ENCODE data around the gene NSD2. TPM values are rescaled to one million over a fixed set of nuclear protein-coding genes. Genes with fewer than 3 reads are reported as not detected.

NSD2 gene
- total RNA-seq, 6 experiments from 2014 or later: 65.2 to 121 (median 109) TPM

DNA sequence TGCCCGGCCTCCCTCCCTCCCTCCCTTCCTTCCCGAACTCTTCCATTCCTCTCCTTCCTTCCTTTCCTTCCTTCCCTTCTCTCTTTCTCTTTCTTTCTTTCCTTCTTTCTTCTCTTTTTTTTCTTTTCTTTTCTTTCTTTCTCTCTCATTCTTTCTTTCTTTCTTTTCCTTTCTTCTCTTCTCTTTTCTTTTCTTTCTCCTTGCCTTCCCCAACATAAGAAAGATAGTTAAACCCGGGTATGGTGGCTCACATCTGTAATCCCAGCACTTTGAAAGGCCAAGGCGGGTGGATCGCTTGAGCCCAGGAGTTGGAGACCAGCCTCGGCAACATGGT is 25.4 kb downstream of the NSD2 start:
- H3K36me3 Mint-ChIP-seq (ENCODE audit: low read depth): peaks cover 15% of the 10 kb centered on the region
- H3K27ac Mint-ChIP-seq: peak overlapping the region; percentile 58
- no peaks in the 10 kb centered on the region for H3K9me3 Mint-ChIP-seq
- H3K4me3 Mint-ChIP-seq: no peak overlapping the region
- TF ChIP-seq, protein P1, sequence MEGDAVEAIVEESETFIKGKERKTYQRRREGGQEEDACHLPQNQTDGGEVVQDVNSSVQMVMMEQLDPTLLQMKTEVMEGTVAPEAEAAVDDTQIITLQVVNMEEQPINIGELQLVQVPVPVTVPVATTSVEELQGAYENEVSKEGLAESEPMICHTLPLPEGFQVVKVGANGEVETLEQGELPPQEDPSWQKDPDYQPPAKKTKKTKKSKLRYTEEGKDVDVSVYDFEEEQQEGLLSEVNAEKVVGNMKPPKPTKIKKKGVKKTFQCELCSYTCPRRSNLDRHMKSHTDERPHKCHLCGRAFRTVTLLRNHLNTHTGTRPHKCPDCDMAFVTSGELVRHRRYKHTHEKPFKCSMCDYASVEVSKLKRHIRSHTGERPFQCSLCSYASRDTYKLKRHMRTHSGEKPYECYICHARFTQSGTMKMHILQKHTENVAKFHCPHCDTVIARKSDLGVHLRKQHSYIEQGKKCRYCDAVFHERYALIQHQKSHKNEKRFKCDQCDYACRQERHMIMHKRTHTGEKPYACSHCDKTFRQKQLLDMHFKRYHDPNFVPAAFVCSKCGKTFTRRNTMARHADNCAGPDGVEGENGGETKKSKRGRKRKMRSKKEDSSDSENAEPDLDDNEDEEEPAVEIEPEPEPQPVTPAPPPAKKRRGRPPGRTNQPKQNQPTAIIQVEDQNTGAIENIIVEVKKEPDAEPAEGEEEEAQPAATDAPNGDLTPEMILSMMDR (IDR thresholded peaks at IDR 0.05): no peak
- peaks cover 30% of the 10 kb centered on the region for H3K4me1 Mint-ChIP-seq (ENCODE audit: low read depth)
- DNase-seq: no peak
- H3K27me3 Mint-ChIP-seq (ENCODE audit: insufficient read depth): peaks cover 1% of the 10 kb centered on the region

DNA sequence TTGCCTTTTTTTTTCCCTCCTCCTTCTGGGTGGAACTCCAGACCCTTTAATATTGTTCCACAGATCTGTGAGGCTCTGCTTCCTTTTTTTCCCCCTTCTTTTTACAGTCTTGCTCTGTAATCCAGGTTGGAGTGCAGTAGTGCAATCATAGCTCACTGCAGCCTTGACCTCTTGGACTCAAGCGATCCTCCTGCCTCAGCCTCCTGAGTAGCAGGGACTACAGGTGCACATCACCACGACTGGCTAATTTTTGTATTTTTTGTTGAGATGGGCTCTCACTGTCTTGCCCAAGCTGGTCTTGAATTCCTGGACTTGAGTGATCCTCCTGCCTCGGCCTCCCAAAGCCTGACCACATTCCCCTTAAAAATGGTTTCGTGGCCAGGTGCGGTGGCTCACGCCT is 26.8 kb downstream of the NSD2 start:
- Mint-ChIP-seq H3K9me3 (no peaks in the 10 kb centered on the region), H3K4me3 (no peak overlapping the region), H3K4me1 (ENCODE audit: low read depth) (peaks cover 24% of the 10 kb centered on the region), H3K27me3 (ENCODE audit: insufficient read depth) (peaks cover 1% of the 10 kb centered on the region), H3K27ac (peak overlapping the region; percentile 59), H3K36me3 (ENCODE audit: low read depth) (peaks cover 10% of the 10 kb centered on the region)
- no peak for DNase-seq
- TF ChIP-seq, protein P1 (IDR thresholded peaks at IDR 0.05): no peak

DNA sequence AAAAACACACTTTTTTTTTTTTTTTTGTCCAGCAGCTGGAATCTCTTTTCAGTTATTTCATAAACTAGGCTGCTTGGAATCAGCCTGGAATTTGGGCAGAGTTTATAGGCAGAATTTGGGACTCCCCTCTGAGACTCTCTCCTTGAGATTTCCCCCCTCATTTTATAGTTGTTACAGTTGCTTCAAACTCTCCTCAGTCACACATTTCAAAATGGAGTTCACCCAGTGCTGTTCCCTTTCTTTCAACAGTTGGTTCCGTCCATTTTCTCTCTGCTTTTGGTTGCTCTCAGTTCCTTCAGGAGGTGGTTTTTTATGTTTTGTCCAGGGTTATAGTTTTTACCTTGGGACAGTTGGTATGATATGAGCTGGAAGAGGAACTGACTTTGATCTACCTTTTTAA is 27.5 kb downstream of the NSD2 start:
- Mint-ChIP-seq H3K9me3 (no peaks in the 10 kb centered on the region), H3K36me3 (ENCODE audit: low read depth) (peaks cover 15% of the 10 kb centered on the region), H3K27me3 (ENCODE audit: insufficient read depth) (peaks cover 1% of the 10 kb centered on the region), H3K27ac (peak overlapping the region; percentile 77), H3K4me1 (ENCODE audit: low read depth) (peaks cover 24% of the 10 kb centered on the region), H3K4me3 (no peak overlapping the region)
- DNase-seq: no peak
- TF ChIP-seq, protein P1 (IDR thresholded peaks at IDR 0.05): no peak

DNA sequence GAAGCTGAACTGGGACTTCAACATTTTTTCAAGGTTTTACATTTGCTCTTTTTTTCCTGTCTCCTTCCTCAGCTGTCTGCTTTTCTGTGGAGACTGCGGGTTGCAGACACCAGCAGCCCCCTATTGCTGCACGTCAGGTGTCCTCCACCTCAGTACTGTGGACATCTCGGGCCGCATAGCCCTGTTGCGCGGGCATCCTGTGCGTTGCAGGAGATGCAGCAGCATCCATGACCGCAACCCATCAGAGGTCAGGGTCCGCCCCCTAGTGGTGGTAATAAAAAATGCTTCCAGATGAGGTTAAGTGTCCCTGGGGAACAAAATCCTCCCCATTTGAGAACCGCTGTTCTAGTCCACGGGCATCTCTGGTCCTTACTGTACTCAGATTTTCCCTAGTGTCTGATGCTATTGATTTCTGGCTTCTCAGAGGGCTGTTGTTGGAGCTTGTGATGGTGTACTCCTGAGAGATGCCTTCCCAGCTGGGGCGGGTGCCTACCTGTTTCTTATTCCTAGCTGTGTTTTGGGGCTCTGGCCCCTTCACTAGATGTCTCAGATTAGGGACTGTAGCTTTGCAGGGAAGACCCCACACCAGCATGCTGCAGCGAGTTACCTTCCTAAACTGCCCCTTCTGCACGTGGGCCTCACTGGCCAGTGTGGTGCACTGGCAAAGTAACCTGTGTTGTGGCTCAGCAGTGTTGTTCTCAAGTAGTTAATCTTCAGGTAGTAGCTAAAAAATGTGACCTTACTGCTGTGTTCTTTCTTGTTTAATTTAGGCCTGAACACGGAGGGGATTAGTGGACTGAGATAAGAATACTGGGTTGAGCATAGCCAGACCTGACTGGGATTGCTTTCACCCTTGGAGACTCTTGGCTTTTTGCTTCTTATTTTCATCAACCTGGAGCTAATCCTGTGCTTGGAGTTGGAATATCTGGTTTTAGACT is 28.2 kb downstream of the NSD2 start:
- Mint-ChIP-seq H3K36me3 (ENCODE audit: low read depth) (peaks cover 15% of the 10 kb centered on the region), H3K4me1 (ENCODE audit: low read depth) (peaks cover 24% of the 10 kb centered on the region), H3K27ac (peak overlapping the region; percentile 77), H3K4me3 (peak overlapping the region; percentile 47; the same call in 1 of the 2 replicates), H3K27me3 (ENCODE audit: insufficient read depth) (peaks cover 1% of the 10 kb centered on the region), H3K9me3 (no peaks in the 10 kb centered on the region)
- TF ChIP-seq, protein P1 (IDR thresholded peaks at IDR 0.05): peak; percentile 99
- peak; percentile 69 for DNase-seq

DNA sequence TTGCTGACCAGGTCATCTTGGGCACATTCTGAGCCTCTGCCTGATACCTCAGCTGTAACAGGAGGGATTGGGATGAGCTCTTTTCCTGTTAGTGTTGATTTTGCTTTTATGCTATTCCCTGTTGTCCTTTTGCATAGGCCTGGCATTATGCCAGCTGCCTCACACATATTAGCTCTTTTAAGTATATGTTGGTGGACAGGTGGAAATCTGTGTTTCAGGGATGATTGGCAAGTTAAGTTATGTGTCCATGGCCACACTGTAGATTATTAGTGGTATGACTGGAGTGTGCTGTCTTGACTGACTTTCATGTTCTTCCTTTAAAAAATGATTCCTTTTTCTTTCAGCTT is 28.9 kb downstream of the NSD2 start:
- H3K27me3 Mint-ChIP-seq (ENCODE audit: insufficient read depth): peaks cover 1% of the 10 kb centered on the region
- no peak for DNase-seq
- no peaks in the 10 kb centered on the region for H3K9me3 Mint-ChIP-seq
- peaks cover 11% of the 10 kb centered on the region for H3K36me3 Mint-ChIP-seq (ENCODE audit: low read depth)
- TF ChIP-seq, protein P1 (IDR thresholded peaks at IDR 0.05): no peak
- H3K27ac Mint-ChIP-seq: peak overlapping the region; percentile 53; the same call in 1 of the 2 replicates
- H3K4me1 Mint-ChIP-seq (ENCODE audit: low read depth): peaks cover 19% of the 10 kb centered on the region
- no peak overlapping the region for H3K4me3 Mint-ChIP-seq

Data from HFFc6 (cell line).